ENCODE results near the gene NR2C2. TPM values are rescaled to one million over a fixed set of nuclear protein-coding genes. Genes with fewer than 3 reads are reported as not detected.

Gene NR2C2
- polyA plus RNA-seq, 1 donor (not counting 4 experiments of a cell fraction or from before 2014, with no cell fraction given), result 9.4 TPM

DNA sequence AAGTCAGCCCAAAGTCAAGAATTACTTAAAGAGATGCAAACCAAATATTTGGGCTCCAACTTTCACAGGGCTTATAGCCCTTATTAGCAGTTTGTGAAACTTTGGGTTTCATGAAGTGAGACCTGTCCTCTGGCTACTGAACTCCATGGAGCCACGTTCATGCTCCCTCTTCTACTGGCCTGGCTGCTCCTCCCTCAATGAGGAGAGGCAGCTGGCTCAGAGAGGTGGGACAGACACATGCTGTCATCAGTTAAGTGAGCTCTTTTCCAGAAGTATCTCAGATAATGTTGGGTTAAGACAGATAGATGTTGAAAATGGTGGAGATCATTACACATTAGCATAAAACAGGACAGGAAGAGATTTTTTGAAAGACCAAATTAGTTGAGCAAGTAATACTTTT is 98.3 kb downstream of the NR2C2 start:
- Histone ChIP-seq H3K27ac (ENCODE audit: control insufficient read depth, insufficient read depth, low read length) (no peak overlapping the region), H4K20me1 (ENCODE audit: control insufficient read depth, extremely low read depth, insufficient read depth, low read length) (no peaks in the 10 kb centered on the region), H3K9ac (ENCODE audit: control insufficient read depth, extremely low read depth, insufficient read depth, low read length) (no peak overlapping the region), H3K79me2 (ENCODE audit: control insufficient read depth, insufficient read depth, low read length) (peaks cover 6% of the 10 kb centered on the region), H3K9me3 (ENCODE audit: control insufficient read depth, low read depth, low read length) (no peaks in the 10 kb centered on the region), H3K4me2 (ENCODE audit: control insufficient read depth, extremely low read depth, insufficient read depth, low read depth, low read length) (no peak overlapping the region), H3K27me3 (ENCODE audit: control insufficient read depth, extremely low read depth, insufficient read depth, low read length) (no peaks in the 10 kb centered on the region), H3K4me3 (ENCODE audit: control insufficient read depth in 2 of 3, extremely low read depth in 1 of 3, insufficient read depth in 2 of 3, low read depth in 1 of 3, low read length in 3 of 3) (no peak overlapping the region), H3K4me1 (ENCODE audit: control insufficient read depth, extremely low read depth, insufficient read depth, low read length) (no peaks in the 10 kb centered on the region), H3K36me3 (ENCODE audit: control insufficient read depth in 2 of 2, extremely low read depth in 1 of 2, insufficient read depth in 2 of 2, low read length in 2 of 2) (peaks cover 36 to 52% of the 10 kb centered on the region in 2 experiments), H3K9me1 (ENCODE audit: control insufficient read depth, extremely low read depth, insufficient read depth, low read length) (no peaks in the 10 kb centered on the region), H2AFZ (ENCODE audit: control insufficient read depth, low read length) (no peak overlapping the region)
- TF ChIP-seq, protein P1, sequence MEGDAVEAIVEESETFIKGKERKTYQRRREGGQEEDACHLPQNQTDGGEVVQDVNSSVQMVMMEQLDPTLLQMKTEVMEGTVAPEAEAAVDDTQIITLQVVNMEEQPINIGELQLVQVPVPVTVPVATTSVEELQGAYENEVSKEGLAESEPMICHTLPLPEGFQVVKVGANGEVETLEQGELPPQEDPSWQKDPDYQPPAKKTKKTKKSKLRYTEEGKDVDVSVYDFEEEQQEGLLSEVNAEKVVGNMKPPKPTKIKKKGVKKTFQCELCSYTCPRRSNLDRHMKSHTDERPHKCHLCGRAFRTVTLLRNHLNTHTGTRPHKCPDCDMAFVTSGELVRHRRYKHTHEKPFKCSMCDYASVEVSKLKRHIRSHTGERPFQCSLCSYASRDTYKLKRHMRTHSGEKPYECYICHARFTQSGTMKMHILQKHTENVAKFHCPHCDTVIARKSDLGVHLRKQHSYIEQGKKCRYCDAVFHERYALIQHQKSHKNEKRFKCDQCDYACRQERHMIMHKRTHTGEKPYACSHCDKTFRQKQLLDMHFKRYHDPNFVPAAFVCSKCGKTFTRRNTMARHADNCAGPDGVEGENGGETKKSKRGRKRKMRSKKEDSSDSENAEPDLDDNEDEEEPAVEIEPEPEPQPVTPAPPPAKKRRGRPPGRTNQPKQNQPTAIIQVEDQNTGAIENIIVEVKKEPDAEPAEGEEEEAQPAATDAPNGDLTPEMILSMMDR (optimal IDR thresholded peaks at IDR 0.05 in 1 of 3, IDR thresholded peaks at IDR 0.05 in 1 of 3, conservative IDR thresholded peaks at IDR 0.05 in 1 of 3; ENCODE audit: extremely low read depth in 1 of 3, insufficient read depth in 2 of 3, low read length in 3 of 3), result no peak
- TF ChIP-seq EZH2 (IDR thresholded peaks at IDR 0.05; ENCODE audit: low read length), result no peak
- dilution Hi-C loops (cut with MboI; ENCODE audit: extremely low pct_ligation_motif_present, low sequenced_read_pairs), result no loop called here
- no peak for FAIRE-seq
- no peak for DNase-seq (ENCODE audit: low read depth, low spot score)

DNA sequence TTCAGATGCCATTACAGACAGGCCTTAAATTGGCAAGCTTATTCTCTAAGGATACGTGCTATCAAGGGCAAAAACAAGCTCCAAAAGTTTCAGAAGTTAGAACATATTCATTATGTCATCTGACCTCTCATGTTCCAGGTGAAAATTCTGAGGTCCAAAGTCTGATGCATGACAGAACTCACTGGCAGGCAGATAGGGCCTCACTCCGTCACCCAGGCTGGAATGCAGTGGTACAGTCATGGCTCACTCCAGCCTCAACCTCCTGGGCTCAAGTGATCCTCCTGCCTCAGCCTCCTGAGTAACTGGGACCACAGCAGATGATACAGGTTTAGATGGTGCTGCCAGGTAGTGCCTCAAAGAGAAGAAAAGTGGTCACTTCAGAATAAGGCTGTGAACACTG is 102.2 kb downstream of the NR2C2 start:
- no peak for FAIRE-seq
- no peak for DNase-seq (ENCODE audit: low read depth, low spot score)
- H2AFZ ChIP-seq (ENCODE audit: control insufficient read depth, low read length), result no peak overlapping the region
- peaks cover 38 to 56% of the 10 kb centered on the region in 2 experiments for H3K36me3 ChIP-seq (ENCODE audit: control insufficient read depth in 2 of 2, extremely low read depth in 1 of 2, insufficient read depth in 2 of 2, low read length in 2 of 2)
- H3K27me3 ChIP-seq (ENCODE audit: control insufficient read depth, extremely low read depth, insufficient read depth, low read length), result no peaks in the 10 kb centered on the region
- no peak overlapping the region for H3K9ac ChIP-seq (ENCODE audit: control insufficient read depth, extremely low read depth, insufficient read depth, low read length)
- no peak for TF ChIP-seq EZH2 (IDR thresholded peaks at IDR 0.05; ENCODE audit: low read length)
- TF ChIP-seq, protein P1 (optimal IDR thresholded peaks at IDR 0.05 in 1 of 3, IDR thresholded peaks at IDR 0.05 in 1 of 3, conservative IDR thresholded peaks at IDR 0.05 in 1 of 3; ENCODE audit: extremely low read depth in 1 of 3, insufficient read depth in 2 of 3, low read length in 3 of 3), result no peak
- no peak overlapping the region for H3K4me3 ChIP-seq (ENCODE audit: control insufficient read depth in 2 of 3, extremely low read depth in 1 of 3, insufficient read depth in 2 of 3, low read depth in 1 of 3, low read length in 3 of 3)
- H3K79me2 ChIP-seq (ENCODE audit: control insufficient read depth, insufficient read depth, low read length), result peaks cover 29% of the 10 kb centered on the region
- no peaks in the 10 kb centered on the region for H3K4me1 ChIP-seq (ENCODE audit: control insufficient read depth, extremely low read depth, insufficient read depth, low read length)
- H4K20me1 ChIP-seq (ENCODE audit: control insufficient read depth, extremely low read depth, insufficient read depth, low read length), result peaks cover 6% of the 10 kb centered on the region
- H3K27ac ChIP-seq (ENCODE audit: control insufficient read depth, insufficient read depth, low read length), result no peak overlapping the region
- no peaks in the 10 kb centered on the region for H3K9me1 ChIP-seq (ENCODE audit: control insufficient read depth, extremely low read depth, insufficient read depth, low read length)
- dilution Hi-C loops (cut with MboI; ENCODE audit: extremely low pct_ligation_motif_present, low sequenced_read_pairs), result no loop called here
- no peaks in the 10 kb centered on the region for H3K9me3 ChIP-seq (ENCODE audit: control insufficient read depth, low read depth, low read length)
- no peak overlapping the region for H3K4me2 ChIP-seq (ENCODE audit: control insufficient read depth, extremely low read depth, insufficient read depth, low read depth, low read length)

Measured in keratinocyte (primary cell).